Measurements from ENCODE around the gene GADL1. TPM values are rescaled to one million over a fixed set of nuclear protein-coding genes. Genes with fewer than 3 reads are reported as not detected.

Gene GADL1
- total and polyA plus RNA-seq, 3 donors from 2014 or later = 0.08 to 0.30 TPM; not detected in 1

DNA sequence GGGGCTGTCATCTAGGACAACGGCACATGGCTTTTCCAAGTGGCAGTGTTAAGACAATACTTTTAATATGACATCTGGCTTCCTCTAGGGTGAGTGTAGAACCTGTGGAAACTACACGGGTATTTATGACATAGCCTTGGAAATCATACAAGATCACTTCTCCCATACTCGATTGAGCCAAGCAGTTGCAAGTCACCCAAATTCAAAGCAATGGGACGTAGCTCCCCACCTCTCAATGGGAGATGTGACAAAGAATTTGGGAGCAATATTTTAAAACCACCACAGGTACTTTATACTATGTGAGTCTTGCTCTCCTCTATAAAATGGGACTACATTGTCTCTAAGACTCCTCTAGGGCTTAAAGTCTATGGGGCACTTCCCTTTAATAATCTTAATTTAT lies 194.5 kb downstream of the GADL1 start:
- WGBS, 2 donors = 91 to 96% methylated on average over 4 of the region's 4 CpGs
- H3K27me3 ChIP-seq = no peaks in the 10 kb centered on the region
- no peaks in the 10 kb centered on the region for H3K36me3 ChIP-seq (ENCODE audit: low read depth, missing control alignments)
- DNase-seq = no peak
- H3K9me3 ChIP-seq = no peaks in the 10 kb centered on the region
- H3K27ac ChIP-seq = no peak overlapping the region
- TF ChIP-seq POLR2A (IDR thresholded peaks at IDR 0.05) = no peak
- TF ChIP-seq, protein P1, sequence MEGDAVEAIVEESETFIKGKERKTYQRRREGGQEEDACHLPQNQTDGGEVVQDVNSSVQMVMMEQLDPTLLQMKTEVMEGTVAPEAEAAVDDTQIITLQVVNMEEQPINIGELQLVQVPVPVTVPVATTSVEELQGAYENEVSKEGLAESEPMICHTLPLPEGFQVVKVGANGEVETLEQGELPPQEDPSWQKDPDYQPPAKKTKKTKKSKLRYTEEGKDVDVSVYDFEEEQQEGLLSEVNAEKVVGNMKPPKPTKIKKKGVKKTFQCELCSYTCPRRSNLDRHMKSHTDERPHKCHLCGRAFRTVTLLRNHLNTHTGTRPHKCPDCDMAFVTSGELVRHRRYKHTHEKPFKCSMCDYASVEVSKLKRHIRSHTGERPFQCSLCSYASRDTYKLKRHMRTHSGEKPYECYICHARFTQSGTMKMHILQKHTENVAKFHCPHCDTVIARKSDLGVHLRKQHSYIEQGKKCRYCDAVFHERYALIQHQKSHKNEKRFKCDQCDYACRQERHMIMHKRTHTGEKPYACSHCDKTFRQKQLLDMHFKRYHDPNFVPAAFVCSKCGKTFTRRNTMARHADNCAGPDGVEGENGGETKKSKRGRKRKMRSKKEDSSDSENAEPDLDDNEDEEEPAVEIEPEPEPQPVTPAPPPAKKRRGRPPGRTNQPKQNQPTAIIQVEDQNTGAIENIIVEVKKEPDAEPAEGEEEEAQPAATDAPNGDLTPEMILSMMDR (IDR thresholded peaks at IDR 0.05) = no peak
- H3K4me3 ChIP-seq = no peak overlapping the region
- intact Hi-C loops (cut with DNase I; ENCODE audit: low total_unique reads) = no loop called here
- no peaks in the 10 kb centered on the region for H3K4me1 ChIP-seq

DNA sequence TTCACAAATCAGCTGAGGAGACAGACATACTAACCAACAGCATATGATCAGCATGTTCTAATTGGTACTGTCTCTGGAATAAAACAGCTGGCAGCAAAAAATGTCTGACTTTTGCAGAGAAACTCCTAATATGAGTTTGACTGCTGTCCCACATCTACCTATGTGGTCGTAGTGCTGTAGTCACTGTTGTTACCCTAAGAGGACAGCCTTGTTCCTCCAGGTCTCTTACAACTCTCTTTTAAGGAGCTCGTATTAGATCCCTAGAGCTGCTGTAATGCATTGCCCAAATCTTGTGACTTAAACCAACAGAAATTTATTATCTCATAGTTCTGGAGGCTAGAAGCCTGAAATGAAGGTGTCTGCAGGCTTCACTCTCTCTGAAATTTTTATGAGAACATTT lies 195.9 kb downstream of the GADL1 start:
- H3K27me3 ChIP-seq = no peaks in the 10 kb centered on the region
- no peaks in the 10 kb centered on the region for H3K4me1 ChIP-seq
- no peak overlapping the region for H3K27ac ChIP-seq
- DNase-seq = no peak
- H3K36me3 ChIP-seq (ENCODE audit: low read depth, missing control alignments) = no peaks in the 10 kb centered on the region
- H3K9me3 ChIP-seq = no peaks in the 10 kb centered on the region
- WGBS, 2 donors = 72 to 78% methylated on average over 2 of the region's 2 CpGs
- no peak overlapping the region for H3K4me3 ChIP-seq
- TF ChIP-seq POLR2A (IDR thresholded peaks at IDR 0.05) = no peak
- TF ChIP-seq, protein P1 (IDR thresholded peaks at IDR 0.05) = no peak
- intact Hi-C loops (cut with DNase I; ENCODE audit: low total_unique reads) = no loop called here

DNA sequence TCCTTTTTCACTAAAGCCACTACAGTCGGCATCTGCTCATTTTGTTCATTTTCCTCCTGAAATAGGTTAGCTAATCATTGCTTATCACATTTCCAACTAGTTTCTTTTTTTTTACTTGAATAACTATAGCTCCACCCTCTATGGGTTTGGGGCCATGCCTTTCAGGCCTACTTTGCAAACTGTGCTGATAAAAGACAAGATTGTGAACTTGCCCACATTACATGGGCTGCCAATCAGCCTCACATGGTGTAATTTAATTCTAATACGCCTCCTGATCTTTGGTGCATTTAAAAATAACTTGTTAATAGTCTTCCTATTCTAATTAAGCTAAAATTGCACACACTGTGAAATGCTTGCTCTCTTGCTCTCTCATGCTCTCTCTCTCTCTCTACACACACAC lies 197.6 kb downstream of the GADL1 start:
- Histone ChIP-seq H3K9me3 (no peaks in the 10 kb centered on the region), H3K27me3 (no peaks in the 10 kb centered on the region), H3K27ac (no peak overlapping the region), H3K4me1 (no peaks in the 10 kb centered on the region), H3K36me3 (ENCODE audit: low read depth, missing control alignments) (no peaks in the 10 kb centered on the region), H3K4me3 (no peak overlapping the region)
- DNase-seq = no peak
- TF ChIP-seq, protein P1 (IDR thresholded peaks at IDR 0.05) = no peak
- TF ChIP-seq POLR2A (IDR thresholded peaks at IDR 0.05) = no peak
- 63 to 71% methylated on average over 2 of the region's 2 CpGs for WGBS, 2 donors
- intact Hi-C loops (cut with DNase I; ENCODE audit: low total_unique reads) = no loop called here

DNA sequence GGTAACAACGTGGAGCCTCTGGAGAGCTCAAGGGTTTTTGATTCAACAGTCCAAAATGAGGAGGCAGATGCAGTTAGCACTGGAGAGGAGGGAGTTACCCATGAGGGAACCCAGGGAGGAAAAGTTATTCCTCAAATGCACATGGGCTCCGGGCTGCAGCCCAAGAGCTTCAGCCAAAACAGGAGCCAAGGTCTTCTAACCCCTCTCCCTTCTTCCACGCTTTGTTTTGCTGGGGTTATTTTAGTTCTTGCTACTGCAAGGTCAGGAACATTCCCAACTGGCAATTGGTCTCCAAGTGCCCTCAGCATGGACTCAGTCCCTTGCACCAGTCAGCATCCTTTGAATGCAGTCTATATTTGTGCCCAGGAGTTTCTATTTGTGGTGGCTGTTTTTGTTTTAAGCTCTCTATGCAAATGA lies 198.1 kb downstream of the GADL1 start:
- Histone ChIP-seq H3K27ac (no peak overlapping the region), H3K4me1 (no peaks in the 10 kb centered on the region), H3K27me3 (no peaks in the 10 kb centered on the region), H3K36me3 (ENCODE audit: low read depth, missing control alignments) (no peaks in the 10 kb centered on the region), H3K9me3 (no peaks in the 10 kb centered on the region), H3K4me3 (no peak overlapping the region)
- no peak for DNase-seq
- intact Hi-C loops (cut with DNase I; ENCODE audit: low total_unique reads) = no loop called here
- 29 to 42% methylated on average over 3 of the region's 3 CpGs for WGBS, 2 donors
- TF ChIP-seq POLR2A (IDR thresholded peaks at IDR 0.05) = no peak
- TF ChIP-seq, protein P1 (IDR thresholded peaks at IDR 0.05) = no peak

DNA sequence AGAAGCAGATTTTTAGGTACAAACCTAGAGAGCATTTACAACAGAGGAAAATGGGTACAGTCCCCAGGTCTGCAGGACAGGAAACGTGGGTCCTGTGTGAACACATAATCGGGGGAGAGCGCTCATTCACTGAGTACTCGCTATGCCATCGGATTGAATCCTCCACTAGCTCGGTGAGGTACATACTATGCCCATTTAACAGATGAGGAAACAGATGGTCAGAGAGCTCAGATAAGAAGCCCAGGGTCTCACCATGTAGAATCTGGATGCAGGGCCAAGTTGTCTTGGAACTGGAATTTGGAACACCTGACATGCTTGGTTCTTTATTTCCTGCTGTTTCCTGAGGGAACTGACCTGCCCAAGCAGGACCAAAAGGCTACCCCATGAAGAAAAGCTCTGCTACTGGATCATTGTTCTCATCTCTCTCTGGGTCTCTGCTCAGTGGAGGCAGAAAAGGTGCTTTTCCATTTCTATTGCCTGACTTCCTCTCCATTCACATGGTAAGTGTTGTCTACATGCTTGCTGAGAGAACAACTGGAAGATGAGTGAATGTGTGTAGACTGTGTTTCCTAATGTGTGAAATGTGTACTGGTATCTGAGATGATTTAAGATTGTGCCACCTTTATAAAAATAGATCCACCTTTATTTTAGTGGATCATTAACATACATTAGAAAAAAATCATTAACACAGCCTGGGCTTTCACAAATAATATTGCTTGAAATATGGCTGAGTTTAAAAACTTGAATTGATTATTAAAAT lies 199.0 kb downstream of the GADL1 start:
- no peak for TF ChIP-seq POLR2A (IDR thresholded peaks at IDR 0.05)
- TF ChIP-seq, protein P1 (IDR thresholded peaks at IDR 0.05) = no peak
- no peaks in the 10 kb centered on the region for H3K36me3 ChIP-seq (ENCODE audit: low read depth, missing control alignments)
- no peaks in the 10 kb centered on the region for H3K9me3 ChIP-seq
- no peak for DNase-seq
- no peak overlapping the region for H3K27ac ChIP-seq
- intact Hi-C loops (cut with DNase I; ENCODE audit: low total_unique reads) = no loop called here
- H3K4me3 ChIP-seq = no peak overlapping the region
- H3K4me1 ChIP-seq = no peaks in the 10 kb centered on the region
- WGBS, 2 donors = 90 to 92% methylated on average over 6 of the region's 6 CpGs
- H3K27me3 ChIP-seq = no peaks in the 10 kb centered on the region
